ENCODE results near the gene ELK1.

- TF ChIP-seq CEBPB (IDR thresholded peaks at IDR 0.05; ENCODE audit: borderline replicate concordance in 1 of 2, low read depth in 2 of 2, low read length in 2 of 2) (no peak), MYC (IDR thresholded peaks at IDR 0.05; ENCODE audit: insufficient read depth, insufficient read length, insufficient replicate concordance, low read length, severe bottlenecking) (no peak), CTCF (IDR thresholded peaks at IDR 0.05 in 2 of 3, conservative IDR thresholded peaks at IDR 0.05 in 1 of 3; ENCODE audit: control insufficient read depth in 2 of 3, extremely low read depth in 1 of 3, insufficient read depth in 1 of 3, low read depth in 3 of 3, low read length in 3 of 3) (no peak), MTA3 (IDR thresholded peaks at IDR 0.05; ENCODE audit: borderline replicate concordance, low read length) (no peak), SMC3 (IDR thresholded peaks at IDR 0.05; ENCODE audit: borderline replicate concordance, low read length) (no peak), EZH2 (IDR thresholded peaks at IDR 0.05; ENCODE audit: borderline replicate concordance, control insufficient read depth, low read depth, low read length) (no peak), CBFB (IDR thresholded peaks at IDR 0.05; ENCODE audit: low read depth) (no peak), YY1 (IDR thresholded peaks at IDR 0.05; ENCODE audit: low read depth, low read length) (no peak), KDM1A (IDR thresholded peaks at IDR 0.05; ENCODE audit: borderline replicate concordance) (no peak)
Measured at GRCh38 chrX:47586043-47586787, 64.1 kb downstream of the ELK1 start.
